Activated CD4-positive, alpha-beta T cell treated with anti-CD3 and anti-CD28 coated beads, Interleukin-2, amount 50 U/mL, for 16 hours (primary cell): Measurements from ENCODE around the gene BAZ1B.
"Not testable (repeated sequence)": the region's sequence is repeated elsewhere in the genome, so short reads cannot be mapped to it uniquely, and the experiment has no call there.

ENCODE experiments used
- DNase-seq: peaks from one replicate; pipeline ENCODE4 v3.0.0-alpha.2; 2020

BAZ1B gene

DNA sequence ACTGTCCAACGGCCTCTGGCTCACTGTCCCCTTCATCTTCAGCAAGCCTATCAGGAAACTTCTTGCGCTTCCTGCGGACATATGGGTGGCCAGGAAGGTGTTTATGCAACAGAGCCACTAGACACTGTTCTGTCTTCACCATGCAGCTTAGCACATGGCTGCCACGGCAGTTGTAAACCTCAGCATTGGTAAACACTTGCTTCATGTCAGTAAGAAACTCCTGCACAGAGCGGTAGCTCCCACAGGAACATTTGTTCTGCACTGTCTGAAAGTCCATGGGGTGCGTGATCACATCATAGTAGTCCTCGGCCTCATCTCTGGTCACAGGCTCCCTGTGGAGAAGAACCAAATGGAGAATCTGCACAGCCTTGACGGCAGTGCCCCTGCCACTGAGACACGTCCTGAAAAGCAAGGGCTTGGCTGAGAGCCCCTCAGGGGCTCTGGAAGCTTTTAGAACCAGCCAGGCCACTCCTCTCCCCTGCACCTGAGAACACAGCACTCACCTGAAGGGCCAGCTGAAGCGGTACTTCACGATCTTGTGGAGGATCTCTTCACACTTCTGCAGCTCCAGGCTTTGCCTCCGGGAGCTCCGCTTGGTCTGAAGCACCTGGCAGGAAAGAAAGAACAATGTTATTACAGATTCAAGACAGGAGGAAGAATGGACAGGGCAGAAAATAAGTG, 79.7 kb downstream of the BAZ1B start:
- DNase-seq, result no peak

DNA sequence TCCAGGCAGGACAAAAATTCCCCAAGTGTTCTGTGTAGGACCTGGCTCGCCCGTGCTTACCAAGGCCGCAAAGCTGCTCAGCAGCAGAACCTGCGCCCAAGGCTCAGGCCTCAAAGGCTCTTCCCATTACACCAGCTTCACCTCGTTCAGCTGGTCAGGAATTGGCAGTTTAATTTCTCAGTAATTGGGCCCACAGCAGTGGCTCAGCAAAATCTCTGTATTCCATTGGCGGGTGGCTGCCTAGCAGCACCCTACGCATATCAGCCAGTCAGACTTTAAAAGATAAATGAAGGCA, 82.7 kb downstream of the BAZ1B start:
- no peak for DNase-seq

DNA sequence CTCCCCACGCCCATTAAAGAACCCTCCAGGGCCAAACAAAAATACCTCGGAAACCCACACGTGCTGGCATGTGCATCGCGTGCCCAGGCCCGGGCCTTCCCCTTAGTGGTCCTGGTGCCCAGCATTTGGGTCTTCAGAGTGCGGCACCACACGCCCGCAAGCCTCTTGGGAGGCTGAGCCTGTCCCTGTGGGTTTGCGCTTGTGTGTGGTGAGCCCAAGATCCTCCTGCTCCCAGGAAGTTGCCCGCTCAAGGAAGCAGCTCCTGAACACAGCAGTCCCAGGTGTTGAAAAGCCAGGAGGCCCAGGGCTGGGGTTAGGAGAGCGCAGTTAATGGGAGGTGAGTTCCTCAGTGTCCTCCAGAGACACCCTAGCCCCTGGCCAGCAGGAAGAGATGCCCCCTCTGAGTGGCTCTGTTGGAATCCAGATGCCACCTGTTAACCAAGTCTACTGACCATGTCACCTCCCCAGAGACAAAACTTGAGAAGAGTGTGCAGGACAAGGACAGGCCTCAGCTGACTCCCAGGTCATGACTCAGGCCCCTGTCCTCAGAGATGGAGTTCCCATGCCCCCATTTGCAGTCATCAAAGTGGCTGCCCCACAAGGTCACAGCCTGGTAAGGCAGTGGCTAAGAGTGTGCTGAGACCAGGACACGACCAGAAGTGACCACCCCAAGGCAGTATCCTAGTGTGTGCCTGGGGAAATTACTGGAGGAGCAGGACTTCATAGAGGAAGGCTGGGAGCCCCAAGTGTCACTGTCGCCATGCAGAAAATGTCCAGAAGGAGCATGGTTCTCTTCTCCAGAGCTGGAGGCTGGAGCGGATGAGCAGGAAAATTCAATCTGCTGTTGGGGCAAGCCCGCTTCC, 83.3 kb downstream of the BAZ1B start:
- no peak for DNase-seq

DNA sequence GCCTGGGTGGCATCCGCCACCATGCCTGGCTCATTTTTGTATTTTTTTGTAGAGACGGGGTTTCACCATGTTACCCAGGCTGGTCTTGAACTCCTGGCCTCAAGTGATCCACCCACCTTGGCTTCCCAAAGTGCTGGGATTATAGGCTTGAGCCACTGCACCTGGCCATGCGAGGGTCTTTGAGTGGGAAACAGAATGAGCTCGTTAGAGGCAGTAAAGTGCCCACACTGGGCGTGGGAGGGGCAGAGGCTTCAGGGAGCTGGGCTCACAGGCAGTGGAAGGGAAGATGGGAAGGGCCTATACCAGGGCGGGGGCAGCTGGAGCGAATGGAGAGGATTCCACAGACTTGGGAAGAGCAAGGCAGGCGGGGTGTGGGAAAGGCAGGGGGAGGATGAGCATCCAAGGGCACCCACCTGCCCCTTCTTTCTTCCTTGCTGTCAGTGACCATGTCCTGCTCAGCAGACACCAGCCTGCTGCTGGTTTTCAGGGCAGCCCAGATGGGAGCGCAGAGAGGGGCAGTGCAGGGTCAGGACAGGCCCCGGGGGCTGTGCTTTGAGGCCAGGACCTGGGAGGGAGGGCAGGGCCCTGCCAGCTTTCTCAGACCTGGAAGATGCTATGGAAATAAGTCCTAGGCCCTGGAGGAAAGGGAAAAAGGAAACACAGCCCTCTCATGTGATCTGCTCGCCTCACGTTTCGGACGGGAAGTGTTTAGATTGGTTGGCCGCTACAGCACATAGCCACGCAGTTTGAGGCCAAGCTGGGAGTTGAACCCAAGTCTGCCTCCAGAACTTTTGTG, 84.3 kb downstream of the BAZ1B start:
- no peak for DNase-seq

DNA sequence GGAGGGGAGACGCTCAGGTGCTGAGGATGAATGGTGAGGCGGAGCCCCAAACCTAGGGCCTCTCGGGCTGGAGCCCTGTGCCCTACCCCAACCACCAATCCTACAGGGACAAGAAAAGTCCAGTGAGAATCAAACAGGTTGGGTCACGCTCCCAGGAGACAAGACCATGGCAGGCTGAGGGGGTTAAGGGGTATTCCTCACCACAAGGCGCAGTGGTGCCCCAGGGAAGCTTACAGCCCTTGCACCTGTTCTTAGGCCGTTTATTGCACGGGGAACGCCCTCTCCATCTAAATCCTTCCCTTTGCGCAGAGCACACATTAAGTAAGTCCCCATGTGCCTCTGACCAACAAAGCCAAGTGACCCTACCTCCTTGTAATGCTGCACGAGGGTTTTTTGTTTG, 85.0 kb downstream of the BAZ1B start:
- no peak for DNase-seq

DNA sequence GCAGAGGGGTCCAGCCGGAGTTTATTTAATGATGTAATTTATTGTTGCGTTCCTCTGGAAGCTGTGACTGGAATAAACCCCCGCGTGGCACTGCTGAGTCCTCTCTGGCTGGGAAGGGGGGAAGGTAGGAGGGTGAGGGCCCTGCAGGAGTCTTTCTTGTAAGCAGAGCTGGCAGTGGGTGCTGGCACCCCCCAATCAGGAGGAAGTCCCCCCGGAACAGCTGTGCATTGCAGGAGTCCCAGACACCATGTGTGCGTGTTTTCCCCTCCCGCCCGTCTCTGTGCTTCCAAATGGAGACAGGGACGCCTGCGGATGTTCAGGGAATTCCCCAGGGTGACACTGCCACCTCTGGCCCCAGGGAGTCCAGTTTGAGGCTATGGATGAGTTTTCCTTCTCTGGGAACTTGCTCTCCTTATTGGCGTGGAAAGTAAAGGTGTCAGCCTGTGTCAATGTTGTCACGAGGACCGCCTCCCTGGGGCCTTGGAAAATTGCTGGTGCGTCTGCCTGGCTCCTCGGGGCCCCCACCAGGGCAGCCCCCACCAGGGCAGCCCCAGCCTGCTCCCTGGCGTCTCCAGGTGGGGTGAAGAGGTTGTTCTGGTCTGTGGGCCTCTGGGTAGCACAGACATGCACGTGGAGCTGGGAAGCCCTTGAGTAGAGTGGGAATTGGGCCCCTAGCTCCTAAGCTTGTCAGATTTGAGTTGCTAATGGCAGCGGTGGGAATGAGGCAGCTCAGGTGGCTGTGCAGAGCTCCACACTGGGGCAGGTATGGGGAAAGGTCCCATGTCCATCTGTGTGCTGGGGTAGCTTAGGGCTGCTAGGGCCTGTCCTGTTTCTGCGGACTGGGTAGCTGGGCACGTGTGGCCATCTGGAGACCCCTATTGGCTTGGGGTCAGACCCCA, 85.8 kb downstream of the BAZ1B start:
- DNase-seq, result no peak

DNA sequence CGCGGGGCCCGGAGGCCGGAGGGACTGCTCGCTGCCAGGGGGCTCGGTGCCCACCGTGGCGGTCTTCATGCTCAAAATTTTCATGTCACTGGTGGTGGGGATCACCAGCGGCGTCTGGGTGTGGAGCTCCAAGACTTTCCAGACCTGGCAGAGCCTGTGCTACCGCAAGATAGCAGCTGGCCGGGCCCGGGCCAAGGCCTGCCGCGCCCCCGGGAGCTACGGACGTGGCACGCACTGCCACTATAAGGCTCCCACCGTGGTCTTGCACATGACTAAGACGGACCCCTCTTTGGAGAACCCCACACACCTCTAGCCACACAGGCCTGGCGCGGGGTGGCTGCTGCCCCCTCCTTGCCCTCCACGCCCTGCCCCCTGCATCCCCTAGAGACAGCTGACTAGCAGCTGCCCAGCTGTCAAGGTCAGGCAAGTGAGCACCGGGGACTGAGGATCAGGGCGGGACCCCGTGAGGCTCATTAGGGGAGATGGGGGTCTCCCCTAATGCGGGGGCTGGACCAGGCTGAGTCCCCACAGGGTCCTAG, 86.6 kb downstream of the BAZ1B start:
- no peak for DNase-seq

DNA sequence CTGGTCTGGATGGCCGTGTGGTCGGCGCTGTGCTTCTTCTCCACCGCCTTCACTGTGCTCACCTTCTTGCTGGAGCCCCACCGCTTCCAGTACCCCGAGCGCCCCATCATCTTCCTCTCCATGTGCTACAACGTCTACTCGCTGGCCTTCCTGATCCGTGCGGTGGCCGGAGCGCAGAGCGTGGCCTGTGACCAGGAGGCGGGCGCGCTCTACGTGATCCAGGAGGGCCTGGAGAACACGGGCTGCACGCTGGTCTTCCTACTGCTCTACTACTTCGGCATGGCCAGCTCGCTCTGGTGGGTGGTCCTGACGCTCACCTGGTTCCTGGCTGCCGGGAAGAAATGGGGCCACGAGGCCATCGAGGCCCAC, 87.4 kb downstream of the BAZ1B start:
- no peak for DNase-seq

DNA sequence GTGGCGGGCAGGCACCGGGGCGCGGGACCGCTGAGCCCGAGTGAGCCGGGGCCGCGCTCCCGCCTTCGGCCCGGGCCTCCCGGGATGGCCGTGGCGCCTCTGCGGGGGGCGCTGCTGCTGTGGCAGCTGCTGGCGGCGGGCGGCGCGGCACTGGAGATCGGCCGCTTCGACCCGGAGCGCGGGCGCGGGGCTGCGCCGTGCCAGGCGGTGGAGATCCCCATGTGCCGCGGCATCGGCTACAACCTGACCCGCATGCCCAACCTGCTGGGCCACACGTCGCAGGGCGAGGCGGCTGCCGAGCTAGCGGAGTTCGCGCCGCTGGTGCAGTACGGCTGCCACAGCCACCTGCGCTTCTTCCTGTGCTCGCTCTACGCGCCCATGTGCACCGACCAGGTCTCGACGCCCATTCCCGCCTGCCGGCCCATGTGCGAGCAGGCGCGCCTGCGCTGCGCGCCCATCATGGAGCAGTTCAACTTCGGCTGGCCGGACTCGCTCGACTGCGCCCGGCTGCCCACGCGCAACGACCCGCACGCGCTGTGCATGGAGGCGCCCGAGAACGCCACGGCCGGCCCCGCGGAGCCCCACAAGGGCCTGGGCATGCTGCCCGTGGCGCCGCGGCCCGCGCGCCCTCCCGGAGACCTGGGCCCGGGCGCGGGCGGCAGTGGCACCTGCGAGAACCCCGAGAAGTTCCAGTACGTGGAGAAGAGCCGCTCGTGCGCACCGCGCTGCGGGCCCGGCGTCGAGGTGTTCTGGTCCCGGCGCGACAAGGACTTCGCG, 88.0 kb downstream of the BAZ1B start:
- no peak for DNase-seq

DNA sequence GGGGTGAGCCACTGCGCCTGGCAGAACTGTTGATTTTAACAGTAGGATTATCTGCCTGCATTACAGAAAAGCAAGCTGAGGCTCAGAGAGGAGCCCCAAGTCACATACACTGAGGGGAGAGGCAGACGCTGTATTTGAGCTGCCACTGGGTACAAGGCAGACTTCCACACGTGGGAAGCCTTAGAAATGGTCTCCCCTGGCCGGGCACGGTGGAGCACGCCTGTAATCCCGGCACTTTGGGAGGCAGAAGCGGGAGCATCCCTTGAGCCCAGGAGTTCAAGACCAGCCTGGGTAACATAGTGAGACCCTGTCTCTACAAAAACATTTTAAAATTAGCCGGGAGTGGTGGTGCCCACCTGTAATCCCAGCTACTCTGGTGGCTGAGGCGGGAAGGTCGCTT, 89.4 kb downstream of the BAZ1B start:
- no peak for DNase-seq

DNA sequence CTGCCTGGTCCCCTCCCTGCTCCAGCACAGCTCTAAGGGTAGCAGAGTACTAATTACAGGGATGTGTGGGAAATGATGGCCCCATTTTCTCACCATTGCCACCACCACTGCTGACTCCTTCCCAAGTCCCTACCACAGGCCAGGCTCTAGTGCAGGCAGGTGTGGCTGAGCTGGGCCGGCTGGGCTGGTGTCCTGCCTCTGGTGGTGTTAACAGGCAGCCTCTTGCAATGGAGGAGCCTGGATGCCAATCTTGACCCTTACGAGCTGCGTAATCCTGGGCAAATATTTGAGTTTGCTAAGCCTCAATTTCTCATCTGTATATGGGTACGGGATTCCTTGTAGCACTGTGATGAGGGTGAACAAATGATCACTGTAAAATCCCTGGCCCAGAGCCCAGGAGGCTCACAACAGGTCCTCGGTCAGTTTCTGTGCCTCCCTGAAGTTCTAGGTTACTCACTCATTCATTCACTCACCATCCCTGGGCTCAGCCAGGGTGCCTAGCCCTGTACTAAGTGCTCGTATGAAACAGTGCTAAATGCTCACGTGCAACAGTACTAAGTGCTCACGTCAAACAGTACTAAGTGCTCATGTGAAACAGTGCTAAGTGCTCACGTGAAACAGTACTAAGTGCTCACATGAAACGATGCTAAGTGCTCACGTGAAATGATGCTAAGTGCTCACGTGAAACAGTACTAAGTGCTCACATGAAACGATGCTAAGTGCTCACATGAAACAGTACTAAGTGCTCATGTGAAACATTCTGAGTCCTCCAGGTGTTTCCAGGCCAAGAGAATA, 90.9 kb downstream of the BAZ1B start:
- DNase-seq, result no peak

DNA sequence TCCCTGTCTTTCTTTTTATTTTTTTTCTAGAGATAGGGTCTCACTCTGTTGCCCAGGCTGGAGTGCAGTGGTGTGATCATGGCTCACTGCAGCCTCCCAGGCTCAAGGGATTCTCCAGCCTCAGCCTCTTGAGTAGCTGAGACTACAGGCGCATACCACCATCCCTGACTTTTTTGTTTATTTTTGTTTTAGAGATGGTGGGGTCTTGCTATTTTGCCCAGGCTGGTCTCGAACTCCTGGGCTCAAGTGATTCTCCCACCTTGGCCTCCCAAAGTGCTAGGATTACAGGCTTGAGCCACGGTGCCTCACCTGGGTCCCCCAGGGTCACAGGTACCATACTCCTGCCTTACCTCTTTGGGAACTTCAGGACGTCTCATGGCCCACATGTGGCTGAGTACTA, 91.6 kb downstream of the BAZ1B start:
- DNase-seq, result not testable (repeated sequence)

DNA sequence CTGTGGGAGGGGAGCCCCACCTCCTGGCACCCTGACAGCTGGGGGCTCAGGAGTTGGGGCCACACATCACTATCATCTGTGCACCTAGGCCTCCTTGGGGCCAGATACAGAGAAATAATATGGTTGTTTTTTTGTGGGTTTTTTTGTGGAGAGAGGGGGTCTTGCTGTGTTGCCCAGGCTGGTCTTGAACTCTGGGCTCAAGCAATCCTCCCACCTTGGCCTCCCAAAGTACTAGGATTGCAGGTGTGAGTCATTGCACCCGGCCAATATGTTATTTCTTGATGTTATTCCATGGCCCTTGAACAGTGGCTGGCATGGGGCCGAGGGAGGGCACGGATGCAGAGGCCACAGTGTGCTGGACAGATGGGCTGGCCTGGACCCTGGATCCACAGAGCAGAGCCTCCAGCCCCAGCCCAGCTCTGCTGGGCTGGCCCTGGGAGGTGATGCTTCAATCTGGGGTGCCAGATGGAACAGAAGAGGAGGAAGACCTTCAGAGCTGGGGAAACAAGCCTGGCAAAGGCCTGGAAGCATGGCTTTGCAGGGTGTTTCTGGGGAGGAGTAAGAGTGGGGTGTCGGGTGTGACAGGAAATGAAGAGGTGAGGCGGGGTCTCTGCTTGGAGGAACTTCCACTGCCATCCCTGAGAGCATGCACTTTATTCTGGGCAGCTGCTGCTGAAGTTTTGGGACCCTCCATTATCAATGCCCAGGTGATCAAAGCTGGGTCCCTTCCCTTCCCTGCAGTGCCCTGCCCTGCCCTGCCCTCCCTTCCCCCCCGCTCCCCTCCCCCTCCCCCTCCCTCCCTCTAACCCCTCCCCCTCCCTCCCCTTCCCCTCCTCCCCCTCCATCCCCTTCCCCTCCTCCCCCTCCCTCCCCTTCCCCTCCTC, 92.2 kb downstream of the BAZ1B start:
- no peak for DNase-seq

DNA sequence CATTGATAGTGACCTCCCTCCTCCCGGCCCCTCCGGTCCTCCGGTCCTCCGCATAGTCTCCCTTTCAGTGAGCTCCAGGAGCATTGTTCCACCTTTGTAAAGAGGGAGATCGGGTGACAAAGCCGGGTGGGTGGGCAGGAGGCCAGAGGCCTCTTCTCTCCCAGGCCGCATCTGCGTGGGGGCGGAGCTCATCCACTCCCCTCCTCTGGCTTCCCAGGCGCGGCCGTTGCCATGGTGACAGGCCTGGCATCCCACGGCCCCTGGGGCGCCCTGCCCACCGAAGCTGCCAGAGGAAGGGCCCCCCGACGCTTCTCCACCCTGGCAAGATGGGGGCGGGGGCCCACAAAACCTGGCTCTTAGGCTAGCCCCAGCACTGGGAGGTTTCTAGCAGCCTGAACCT, 92.9 kb downstream of the BAZ1B start:
- no peak for DNase-seq

DNA sequence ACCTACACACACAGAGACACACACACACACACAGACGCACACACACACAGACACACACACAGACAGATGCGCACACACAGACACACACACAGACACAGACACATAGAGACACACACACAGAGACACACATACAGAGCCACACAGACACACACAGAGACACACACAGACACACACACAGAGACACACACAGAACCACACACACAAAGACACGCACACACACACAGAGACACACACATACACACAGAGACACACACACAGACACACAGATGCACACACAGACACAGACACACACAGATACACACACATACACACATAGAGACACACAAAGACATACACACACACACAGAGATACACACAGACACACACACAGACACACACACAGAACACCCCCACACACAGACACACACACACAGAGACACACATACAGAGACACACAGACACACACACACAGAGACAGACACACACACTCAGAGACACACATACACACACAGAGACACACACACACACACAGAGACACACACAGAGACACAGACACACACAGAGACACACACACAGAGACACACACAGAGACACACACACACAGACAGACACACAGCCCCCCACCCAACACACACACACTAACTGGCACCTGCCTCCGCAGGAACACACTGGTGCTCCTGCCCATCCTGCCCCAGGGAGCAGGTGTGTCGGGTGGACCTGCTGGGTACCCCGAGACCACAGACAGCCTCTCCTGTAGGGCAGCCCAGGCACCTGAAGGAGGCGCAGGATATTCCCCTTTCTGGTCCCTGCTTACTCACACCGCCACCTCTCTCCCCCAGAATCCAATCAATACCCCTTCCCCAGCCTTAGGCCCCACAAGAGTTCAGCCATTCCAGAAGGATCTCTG, 93.9 kb downstream of the BAZ1B start:
- DNase-seq, result no peak

DNA sequence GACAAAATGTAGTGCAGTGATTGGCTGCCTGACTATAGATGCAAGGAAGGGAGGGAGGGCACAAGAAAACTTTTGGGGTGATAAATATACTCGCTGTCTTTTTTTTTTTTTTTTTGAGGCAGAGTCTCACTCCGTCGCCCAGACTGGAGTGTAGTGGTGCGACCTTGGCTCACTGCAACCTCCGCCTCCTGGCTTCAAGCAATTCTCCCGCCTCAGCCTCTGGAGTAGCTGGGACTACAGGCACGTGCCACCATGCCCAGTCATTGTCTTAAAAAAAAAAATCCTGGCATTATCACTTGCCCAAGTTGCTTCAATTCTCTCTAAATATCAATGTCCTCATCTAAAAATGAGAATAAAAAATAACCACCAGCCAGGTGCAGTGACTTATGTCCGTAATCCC, 96.1 kb downstream of the BAZ1B start:
- no peak for DNase-seq

DNA sequence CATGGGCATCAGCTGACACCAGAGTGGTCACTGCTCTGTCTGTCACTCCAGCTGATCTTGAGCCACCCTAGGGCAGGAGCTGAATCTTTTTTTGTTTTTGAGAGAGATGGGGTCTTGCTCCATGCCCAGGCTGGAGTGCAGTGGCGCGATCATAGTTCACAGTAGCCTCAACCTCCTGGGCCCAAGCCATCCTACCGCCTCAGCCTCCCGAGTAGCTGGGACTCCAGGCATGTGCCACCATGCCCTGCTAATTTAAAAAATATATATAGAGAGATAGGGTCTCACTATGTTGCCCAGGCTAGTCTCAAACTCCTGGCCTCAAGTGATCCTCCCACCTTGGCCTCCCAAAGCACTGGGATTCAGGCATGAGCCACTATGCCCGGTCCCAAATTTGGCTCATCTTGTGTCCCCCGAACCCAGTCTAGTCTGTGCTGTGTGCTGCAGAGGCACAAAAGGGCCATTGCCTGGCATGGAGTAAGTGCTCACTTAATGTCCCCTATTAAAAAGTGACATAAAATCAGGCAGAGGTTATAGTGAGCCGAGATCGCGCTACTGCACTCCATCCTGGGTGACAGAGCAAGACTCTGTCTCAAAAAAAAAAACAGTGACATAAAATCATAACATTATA, 96.6 kb downstream of the BAZ1B start:
- no peak for DNase-seq

DNA sequence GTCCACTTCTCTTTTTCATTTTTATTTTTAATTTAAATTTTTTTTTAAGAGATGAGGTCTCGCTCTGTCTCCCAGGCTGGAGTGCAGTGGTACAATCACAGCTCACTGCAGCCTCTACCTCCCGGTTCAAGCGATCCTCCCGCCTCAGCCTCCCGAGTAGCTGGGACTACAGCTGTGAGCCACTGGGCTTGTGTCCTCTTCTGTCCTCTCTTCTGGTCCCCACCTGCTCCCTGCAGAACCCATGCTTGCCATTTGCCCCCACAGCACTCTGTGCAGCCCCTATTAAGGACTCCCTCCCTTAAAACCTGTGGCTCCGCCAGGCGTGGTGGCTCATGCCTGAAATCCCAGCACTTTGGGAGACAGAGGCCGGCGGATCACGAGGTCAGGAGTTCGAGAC, 97.6 kb downstream of the BAZ1B start:
- no peak for DNase-seq
